ENCODE measurements around the gene CFHR2.

Gene CFHR2

GRCh38 chr1:196897158-196897828 is 46.2 kb upstream of the CFHR2 start (continued):
- TF ChIP-seq PATZ1 (tag by site-specific recombination; IDR thresholded peaks at IDR 0.05): no peak
- no peak for TF ChIP-seq ZNF837 (tag by site-specific recombination; IDR thresholded peaks at IDR 0.05)
- no peak for TF ChIP-seq MZF1 (tag by site-specific recombination; IDR thresholded peaks at IDR 0.05; ENCODE audit: borderline replicate concordance)
- TF ChIP-seq MYNN (tag by site-specific recombination; IDR thresholded peaks at IDR 0.05; ENCODE audit: borderline replicate concordance): no peak
- no peak for TF ChIP-seq ZNF544 (tag by site-specific recombination; IDR thresholded peaks at IDR 0.05)
- no peak for TF ChIP-seq SP3 (tag by site-specific recombination; IDR thresholded peaks at IDR 0.05)

- Histone ChIP-seq H3K4me3 (ENCODE audit: low read depth, low read length) (no peak overlapping the region), H3K36me3 (ENCODE audit: control insufficient read depth in 2 of 2, insufficient read depth in 1 of 2, low read length in 2 of 2) (no peaks in the 10 kb centered on the region), H3K4me1 (ENCODE audit: control insufficient read depth, insufficient read depth, low read length) (no peaks in the 10 kb centered on the region), H3K9me3 (ENCODE audit: control insufficient read depth, insufficient read depth, low read depth, low read length) (no peaks in the 10 kb centered on the region), H3K27ac (ENCODE audit: extremely low read depth, low read depth, low read length) (no peak overlapping the region)
- CTCF ChIA-PET: no interaction called here
- no peak for TF ChIP-seq RBAK (tag by site-specific recombination; IDR thresholded peaks at IDR 0.05)
- no peak for TF ChIP-seq BCL6B (tag by site-specific recombination; IDR thresholded peaks at IDR 0.05)
- TF ChIP-seq ZNF112 (tag by site-specific recombination; IDR thresholded peaks at IDR 0.05): no peak
- no peak for TF ChIP-seq ZNF639 (tag by site-specific recombination; IDR thresholded peaks at IDR 0.05)
- TF ChIP-seq ZNF394 (tag by site-specific recombination; IDR thresholded peaks at IDR 0.05; ENCODE audit: borderline replicate concordance): no peak
- POLR2A ChIA-PET: no interaction called here
These were observed 41.2 kb upstream of the CFHR2 start for GRCh38 chr1:196902344-196902743.

GRCh38 chr1:196910215-196910614 is 33.3 kb upstream of the CFHR2 start:
- POLR2A ChIA-PET: no interaction called here
- Histone ChIP-seq H3K4me3 (ENCODE audit: low read depth, low read length) (no peak overlapping the region), H3K36me3 (ENCODE audit: control insufficient read depth in 2 of 2, insufficient read depth in 1 of 2, low read length in 2 of 2) (no peaks in the 10 kb centered on the region), H3K4me1 (ENCODE audit: control insufficient read depth, insufficient read depth, low read length) (no peaks in the 10 kb centered on the region), H3K27ac (ENCODE audit: extremely low read depth, low read depth, low read length) (no peak overlapping the region), H3K9me3 (ENCODE audit: control insufficient read depth, insufficient read depth, low read depth, low read length) (no peaks in the 10 kb centered on the region)
- CTCF ChIA-PET: no interaction called here
- TF ChIP-seq ZNF707 (tag by site-specific recombination; IDR thresholded peaks at IDR 0.05) (no peak), ZBTB7A (tag by site-specific recombination; IDR thresholded peaks at IDR 0.05; ENCODE audit: low read depth) (no peak), ZBTB10 (tag by site-specific recombination; IDR thresholded peaks at IDR 0.05) (no peak), ZFHX2 (tag by site-specific recombination; conservative IDR thresholded peaks at IDR 0.05) (no peak), ZNF114 (tag by site-specific recombination; IDR thresholded peaks at IDR 0.05) (no peak), ZSCAN18 (tag by site-specific recombination; IDR thresholded peaks at IDR 0.05) (no peak), ZNF311 (tag by site-specific recombination; IDR thresholded peaks at IDR 0.05; ENCODE audit: borderline replicate concordance) (no peak), ZNF654 (tag by site-specific recombination; IDR thresholded peaks at IDR 0.05; ENCODE audit: low read depth) (no peak), ZNF132 (tag by site-specific recombination; IDR thresholded peaks at IDR 0.05; ENCODE audit: borderline replicate concordance) (no peak), ZNF555 (tag by site-specific recombination; conservative IDR thresholded peaks at IDR 0.05) (no peak), GLIS2 (tag by site-specific recombination; IDR thresholded peaks at IDR 0.05) (no peak), ZNF488 (tag by site-specific recombination; IDR thresholded peaks at IDR 0.05) (no peak), ZNF610 (tag by site-specific recombination; IDR thresholded peaks at IDR 0.05; ENCODE audit: borderline replicate concordance) (no peak)

Data from HEK293 (cell line).